AG09309 (cell line): Measurements from ENCODE around the gene SYTL1.

Experiments used
- DNase-seq: peaks from one replicate; pipeline ENCODE4 v3.0.0-alpha.2; 2010; ENCODE audit warnings: low read depth
- H3K4me3 ChIP-seq: 2 replicates; pipeline ENCODE4 v1.5.1; 2011; ENCODE audit warnings: mild to moderate bottlenecking, low read depth, low read length, moderate library complexity; ENCODE audit not compliant: control insufficient read depth
- CTCF ChIP-seq: IDR thresholded peaks from 2 replicates; pipeline ENCODE4 v1.5.1; 2011; ENCODE audit warnings: mild to moderate bottlenecking, low read depth, low read length, inconsistent platforms; ENCODE audit not compliant: insufficient read depth, control insufficient read depth; ENCODE audit errors: missing control alignments

Gene SYTL1

GRCh38 chr1:27318136-27318535, 23.7 kb upstream of the SYTL1 start:
- no peak overlapping the region for H3K4me3 ChIP-seq
- no peak for DNase-seq
- no peak for TF ChIP-seq CTCF

GRCh38 chr1:27318596-27318995, 23.2 kb upstream of the SYTL1 start:
- H3K4me3 ChIP-seq, result no peak overlapping the region
- DNase-seq, result no peak
- TF ChIP-seq CTCF, result no peak

- peak; percentile 75 for DNase-seq
- TF ChIP-seq CTCF, result peak; percentile 7
- H3K4me3 ChIP-seq, result peak within 1 kb of the TSS; percentile 99
Measured at GRCh38 chr1:27321813-27322568, 19.8 kb upstream of the SYTL1 start, which contains the start of gene TMEM222. Gene TMEM222, plus strand, starts transcription at chr1:27322163. Its CDS starts 35 bp downstream, at chr1:27322198.

DNA sequence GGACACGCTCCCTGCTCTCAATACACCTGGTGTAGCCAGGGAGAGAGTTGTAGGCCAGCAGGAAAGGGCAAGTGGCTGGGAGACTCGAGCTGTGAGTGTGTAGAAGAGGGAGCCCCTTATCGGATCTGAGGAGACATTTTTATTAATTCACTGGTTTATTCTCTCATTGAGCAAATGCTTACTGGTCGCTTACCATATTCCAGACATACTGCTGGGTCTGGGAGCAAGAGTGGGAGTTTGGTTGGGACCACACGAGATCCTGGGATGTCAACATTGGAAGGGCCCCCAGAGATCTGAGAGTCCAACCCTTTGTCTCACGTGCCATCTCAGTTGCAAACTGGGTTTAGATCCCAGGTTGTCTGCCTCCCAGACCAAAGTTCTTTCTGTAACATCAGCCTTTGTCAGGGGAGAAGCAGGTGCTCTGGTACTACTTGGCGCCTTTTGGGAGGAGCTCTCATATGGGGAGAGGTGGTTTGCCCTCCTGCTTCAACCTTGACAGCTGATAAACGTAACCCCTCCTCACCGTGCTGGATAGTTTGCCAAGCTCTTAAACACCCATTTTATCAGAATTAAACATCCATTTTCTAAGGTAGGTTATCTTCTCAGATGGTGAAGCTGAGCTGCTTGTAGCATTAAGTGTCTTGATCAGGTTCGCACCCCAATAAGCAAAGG, 19.1 kb upstream of the SYTL1 start:
- no peak for DNase-seq
- no peak for TF ChIP-seq CTCF
- peak overlapping the region; percentile 99 for H3K4me3 ChIP-seq

- no peak for DNase-seq
- no peak for TF ChIP-seq CTCF
- no peak overlapping the region for H3K4me3 ChIP-seq
Measured at GRCh38 chr1:27325286-27325685, 16.5 kb upstream of the SYTL1 start.

DNA sequence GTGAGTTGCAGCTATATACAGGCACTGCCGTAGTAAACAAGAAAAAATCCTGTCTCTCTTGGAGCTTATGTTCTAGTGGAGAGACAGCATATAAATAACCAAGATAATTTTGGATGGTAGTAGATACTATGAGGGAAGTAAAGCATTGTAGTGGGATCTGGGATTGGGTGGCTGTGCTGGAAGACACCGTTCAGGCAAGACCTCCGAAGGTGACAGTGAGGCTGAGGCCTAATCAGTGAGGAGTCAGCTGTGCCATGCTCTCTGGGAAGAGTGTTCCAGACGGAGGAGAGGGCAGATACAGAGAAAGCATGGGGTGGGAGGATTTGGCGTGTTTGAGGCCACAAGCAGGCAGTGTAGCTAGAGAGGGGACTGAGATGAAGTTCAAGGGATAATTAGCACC, 13.9 kb upstream of the SYTL1 start:
- no peak for TF ChIP-seq CTCF
- DNase-seq, result no peak
- no peak overlapping the region for H3K4me3 ChIP-seq
